DND-41 (cell line): ENCODE measurements around the gene ASPM.

Source experiments
- ATAC-seq: fragments of 200-7000 bp; cut with Tn5 transposase; 3 replicates; pipeline ENCODE4 v1.9.1; 2021; ENCODE audit warnings: low read depth; ENCODE audit not compliant: insufficient read depth
- DNase-seq: peaks from one replicate; pipeline ENCODE4 v3.0.0-alpha.2; 2020
- H2AFZ ChIP-seq: 2 replicates; pipeline ENCODE4 v1.6.0; 2012; ENCODE audit warnings: low read depth, low read length
- H3K27ac ChIP-seq: 2 replicates; pipeline ENCODE4 v1.5.1; 2012; ENCODE audit warnings: low read length, inconsistent platforms
- H3K27me3 ChIP-seq: fragments of 200-600 bp; sonication (generic); 2 replicates; pipeline ENCODE4 v1.6.0; 2012; ENCODE audit warnings: low read length, mild to moderate bottlenecking, inconsistent platforms; ENCODE audit not compliant: insufficient read depth, poor library complexity
- H3K36me3 ChIP-seq: 2 replicates; pipeline ENCODE4 v1.5.1; 2012; ENCODE audit warnings: low read length, inconsistent platforms; ENCODE audit not compliant: insufficient read depth
- H3K4me1 ChIP-seq: 2 replicates; pipeline ENCODE4 v1.5.1; 2012; ENCODE audit warnings: mild to moderate bottlenecking, low read length; ENCODE audit not compliant: insufficient read depth
- H3K4me2 ChIP-seq: 2 replicates; pipeline ENCODE4 v1.6.0; 2012; ENCODE audit warnings: mild to moderate bottlenecking, moderate library complexity, low read length, inconsistent platforms; ENCODE audit not compliant: insufficient read depth
- H3K4me3 ChIP-seq, 2 experiments: fragments of 200-600 bp in 1 of 2; shearing (Covaris generic) in 1 of 2; 2 replicates each; pipeline ENCODE4 v1.5.1; 2012 to 2016; ENCODE audit warnings: inconsistent platforms in 2 of 2, low read length in 2 of 2, mild to moderate bottlenecking in 2 of 2, low read depth in 1 of 2, moderate library complexity in 1 of 2
- H3K79me2 ChIP-seq: 2 replicates; pipeline ENCODE4 v1.6.0; 2012; ENCODE audit warnings: low read length, inconsistent platforms; ENCODE audit not compliant: insufficient read depth
- H3K9ac ChIP-seq: 2 replicates; pipeline ENCODE4 v1.6.0; 2012; ENCODE audit warnings: low read depth, mild to moderate bottlenecking, inconsistent platforms, low read length, moderate library complexity
- H3K9me3 ChIP-seq: 2 replicates; pipeline ENCODE4 v1.5.1; 2012; ENCODE audit warnings: low read length, moderate library complexity, mild to moderate bottlenecking, inconsistent platforms; ENCODE audit not compliant: insufficient read depth, severe bottlenecking
- H4K20me1 ChIP-seq: 2 replicates; pipeline ENCODE4 v1.6.0; 2012; ENCODE audit warnings: low read length; ENCODE audit not compliant: insufficient read depth
- EZH2 ChIP-seq: IDR thresholded peaks from 3 replicates; pipeline ENCODE4 v1.6.1; 2012; ENCODE audit warnings: borderline replicate concordance, low read depth, mild to moderate bottlenecking, moderate library complexity, low read length, inconsistent platforms; ENCODE audit not compliant: severe bottlenecking
- TF ChIP-seq, protein P1 (sequence below): IDR thresholded peaks from 2 replicates; pipeline ENCODE4 v1.5.1; 2012; ENCODE audit warnings: borderline replicate concordance, low read length, moderate library complexity, mild to moderate bottlenecking; ENCODE audit not compliant: poor library complexity, severe bottlenecking; ENCODE audit errors: extremely low read depth

Gene ASPM

DNA sequence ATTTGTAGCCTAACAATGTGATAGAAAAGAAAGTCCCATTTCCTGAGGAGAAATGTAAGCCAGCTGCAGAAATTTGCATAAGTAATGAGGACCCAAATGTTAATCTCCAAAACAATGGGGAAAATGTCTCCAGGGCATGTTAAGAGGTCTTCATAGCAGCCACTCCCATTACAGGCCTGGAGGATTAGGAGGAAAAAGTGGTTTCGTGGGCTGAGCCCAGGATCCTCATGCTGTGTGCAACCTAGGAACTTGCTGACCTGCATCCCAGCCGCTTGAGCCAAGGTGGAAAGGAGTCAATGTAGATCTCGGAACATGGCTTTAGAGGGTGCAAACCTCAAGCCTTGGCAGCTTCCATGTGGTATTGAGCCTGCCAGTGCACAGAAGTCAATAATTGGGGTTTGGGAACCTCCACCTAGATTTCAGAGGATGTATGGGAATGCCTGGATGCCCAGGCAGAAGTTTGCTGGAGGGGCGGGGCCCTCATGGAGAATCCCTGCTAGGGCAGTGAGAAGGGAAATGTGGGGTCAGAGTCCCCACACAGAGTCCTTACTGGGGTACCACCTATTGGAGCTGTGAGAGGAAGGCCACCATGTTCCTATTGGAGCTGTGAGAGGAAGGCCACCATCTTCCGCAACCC lies 65.2 kb downstream of the ASPM start:
- Histone ChIP-seq H3K27ac (no peak overlapping the region), H3K79me2 (no peaks in the 10 kb centered on the region), H3K4me1 (no peaks in the 10 kb centered on the region), H3K9me3 (peaks cover 43% of the 10 kb centered on the region), H3K4me2 (no peak overlapping the region), H2AFZ (no peak overlapping the region), H3K27me3 (no peaks in the 10 kb centered on the region), H3K36me3 (peaks cover 48% of the 10 kb centered on the region), H4K20me1 (no peaks in the 10 kb centered on the region), H3K4me3 (no peak overlapping the region), H3K9ac (no peak overlapping the region)
- TF ChIP-seq, protein P1, sequence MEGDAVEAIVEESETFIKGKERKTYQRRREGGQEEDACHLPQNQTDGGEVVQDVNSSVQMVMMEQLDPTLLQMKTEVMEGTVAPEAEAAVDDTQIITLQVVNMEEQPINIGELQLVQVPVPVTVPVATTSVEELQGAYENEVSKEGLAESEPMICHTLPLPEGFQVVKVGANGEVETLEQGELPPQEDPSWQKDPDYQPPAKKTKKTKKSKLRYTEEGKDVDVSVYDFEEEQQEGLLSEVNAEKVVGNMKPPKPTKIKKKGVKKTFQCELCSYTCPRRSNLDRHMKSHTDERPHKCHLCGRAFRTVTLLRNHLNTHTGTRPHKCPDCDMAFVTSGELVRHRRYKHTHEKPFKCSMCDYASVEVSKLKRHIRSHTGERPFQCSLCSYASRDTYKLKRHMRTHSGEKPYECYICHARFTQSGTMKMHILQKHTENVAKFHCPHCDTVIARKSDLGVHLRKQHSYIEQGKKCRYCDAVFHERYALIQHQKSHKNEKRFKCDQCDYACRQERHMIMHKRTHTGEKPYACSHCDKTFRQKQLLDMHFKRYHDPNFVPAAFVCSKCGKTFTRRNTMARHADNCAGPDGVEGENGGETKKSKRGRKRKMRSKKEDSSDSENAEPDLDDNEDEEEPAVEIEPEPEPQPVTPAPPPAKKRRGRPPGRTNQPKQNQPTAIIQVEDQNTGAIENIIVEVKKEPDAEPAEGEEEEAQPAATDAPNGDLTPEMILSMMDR, result no peak
- TF ChIP-seq EZH2, result no peak
- DNase-seq (no peak), ATAC-seq (peak; percentile 41; the same call in 2 of the 3 replicates)

DNA sequence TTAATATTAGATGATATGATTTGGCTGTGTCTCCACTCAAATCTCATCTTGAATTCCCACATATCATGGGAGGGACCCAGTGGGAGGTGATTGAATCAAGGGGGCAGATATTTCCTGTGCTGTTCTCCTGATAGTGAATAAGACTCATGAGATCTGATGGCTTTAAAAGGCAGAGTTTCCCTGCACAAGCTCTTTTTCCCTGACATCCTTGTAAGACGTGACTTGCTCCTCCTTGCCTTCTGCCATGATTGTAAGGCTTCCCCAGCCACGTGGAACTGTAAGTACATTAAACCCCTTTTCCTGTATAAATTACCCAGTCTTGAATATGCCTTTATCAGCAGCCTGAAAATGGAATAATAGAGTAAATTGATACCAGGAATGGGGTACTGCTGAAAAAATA lies 66.1 kb downstream of the ASPM start:
- H3K9ac ChIP-seq, result no peak overlapping the region
- peaks cover 39% of the 10 kb centered on the region for H3K36me3 ChIP-seq
- no peaks in the 10 kb centered on the region for H3K4me1 ChIP-seq
- DNase-seq (no peak), ATAC-seq (no peak; the same call in 2 of the 3 replicates)
- H3K4me3 ChIP-seq, result no peak overlapping the region
- no peak overlapping the region for H2AFZ ChIP-seq
- H3K79me2 ChIP-seq, result no peaks in the 10 kb centered on the region
- no peaks in the 10 kb centered on the region for H3K27me3 ChIP-seq
- peaks cover 37% of the 10 kb centered on the region for H3K9me3 ChIP-seq
- no peaks in the 10 kb centered on the region for H4K20me1 ChIP-seq
- TF ChIP-seq, protein P1, result no peak
- no peak for TF ChIP-seq EZH2
- no peak overlapping the region for H3K4me2 ChIP-seq
- H3K27ac ChIP-seq, result no peak overlapping the region

DNA sequence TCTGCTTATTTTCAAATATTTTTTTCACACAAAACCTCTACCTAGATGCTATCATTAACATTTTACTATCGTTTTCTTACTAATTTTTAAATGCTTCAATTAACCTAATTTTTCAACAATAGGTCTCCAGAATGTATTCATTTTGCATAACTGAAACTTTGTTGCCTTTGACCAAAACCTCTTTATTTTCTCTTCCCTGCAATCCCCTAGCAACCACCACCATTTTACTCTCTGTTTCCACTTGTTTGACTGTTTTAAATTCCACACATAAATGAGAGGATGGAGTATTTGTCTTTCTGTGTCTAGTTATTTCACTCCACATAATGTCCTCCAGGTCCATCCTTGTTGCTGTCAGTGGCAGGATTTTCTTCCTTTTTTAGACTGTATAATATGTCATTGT lies 69.9 kb downstream of the ASPM start:
- Histone ChIP-seq H3K9ac (no peak overlapping the region), H4K20me1 (no peaks in the 10 kb centered on the region)
- ATAC-seq, result no peak

More for the DNA sequence above, 69.9 kb downstream of the ASPM start:
- TF ChIP-seq, protein P1, result no peak
- TF ChIP-seq EZH2, result no peak
- H3K4me3 ChIP-seq, result no peak overlapping the region
- no peak overlapping the region for H3K27ac ChIP-seq
- H3K4me1 ChIP-seq, result no peaks in the 10 kb centered on the region
- no peaks in the 10 kb centered on the region for H3K27me3 ChIP-seq
- H3K9me3 ChIP-seq, result peaks cover 6% of the 10 kb centered on the region
- no peak overlapping the region for H3K4me2 ChIP-seq
- H3K36me3 ChIP-seq, result 0 out of 2 replicates have a peak, but pooled peaks cover 2% of the 10 kb centered on the region
- DNase-seq, result no peak
- no peaks in the 10 kb centered on the region for H3K79me2 ChIP-seq
- no peak overlapping the region for H2AFZ ChIP-seq
